ENCODE measurements around the gene SETBP1.

Gene SETBP1

GRCh38 chr18:44950685-44951195, 270.1 kb downstream of the SETBP1 start:
- no peak for DNase-seq

GRCh38 chr18:44951748-44952147, 271.1 kb downstream of the SETBP1 start:
- no peak for DNase-seq

- no peak for DNase-seq
Observed at GRCh38 chr18:44954257-44954656, 273.6 kb downstream of the SETBP1 start.

- DNase-seq = no peak
Observed at GRCh38 chr18:44955825-44956224, 275.1 kb downstream of the SETBP1 start.

- DNase-seq = no peak
Observed at GRCh38 chr18:44957025-44957424, 276.3 kb downstream of the SETBP1 start.

GRCh38 chr18:44957461-44957860, 276.8 kb downstream of the SETBP1 start:
- no peak for DNase-seq

GRCh38 chr18:44958040-44958439, 277.4 kb downstream of the SETBP1 start:
- no peak for DNase-seq

- no peak for DNase-seq
Observed at GRCh38 chr18:44958455-44958854, 277.8 kb downstream of the SETBP1 start.

GRCh38 chr18:44959013-44959412, 278.3 kb downstream of the SETBP1 start:
- no peak for DNase-seq

GRCh38 chr18:44960580-44960979, 279.9 kb downstream of the SETBP1 start:
- no peak for DNase-seq

GRCh38 chr18:44961288-44961995, 280.8 kb downstream of the SETBP1 start:
- no peak for DNase-seq

GRCh38 chr18:44967599-44967998, 286.9 kb downstream of the SETBP1 start:
- DNase-seq = no peak

- no peak for DNase-seq
Observed at GRCh38 chr18:44968336-44968735, 287.6 kb downstream of the SETBP1 start.

GRCh38 chr18:44969214-44969795, 288.6 kb downstream of the SETBP1 start:
- DNase-seq = no peak

- peak; percentile 7 to 11 for DNase-seq
Observed at GRCh38 chr18:44973282-44973681, 292.6 kb downstream of the SETBP1 start.

GRCh38 chr18:44974174-44974573, 293.5 kb downstream of the SETBP1 start:
- no peak for DNase-seq

GRCh38 chr18:44977856-44978255, 297.2 kb downstream of the SETBP1 start:
- no peak for DNase-seq

- DNase-seq = no peak
Observed at GRCh38 chr18:44979748-44980147, 299.1 kb downstream of the SETBP1 start.

- DNase-seq = no peak
Observed at GRCh38 chr18:44981121-44981520, 300.4 kb downstream of the SETBP1 start.

GRCh38 chr18:44986933-44987332, 306.2 kb downstream of the SETBP1 start:
- DNase-seq = no peak

- no peak for DNase-seq
Observed at GRCh38 chr18:44987371-44987770, 306.7 kb downstream of the SETBP1 start.

GRCh38 chr18:44988821-44989587, 308.3 kb downstream of the SETBP1 start:
- no peak for DNase-seq

GRCh38 chr18:44996261-44996660, 315.6 kb downstream of the SETBP1 start:
- no peak for DNase-seq

- DNase-seq = no peak
Observed at GRCh38 chr18:44997174-44997573, 316.5 kb downstream of the SETBP1 start.
